Measurements from ENCODE around the gene GNG7.
"Not testable (repeated sequence)": the region's sequence is repeated elsewhere in the genome, so short reads cannot be mapped to it uniquely, and the experiment has no call there.

GNG7 gene

DNA sequence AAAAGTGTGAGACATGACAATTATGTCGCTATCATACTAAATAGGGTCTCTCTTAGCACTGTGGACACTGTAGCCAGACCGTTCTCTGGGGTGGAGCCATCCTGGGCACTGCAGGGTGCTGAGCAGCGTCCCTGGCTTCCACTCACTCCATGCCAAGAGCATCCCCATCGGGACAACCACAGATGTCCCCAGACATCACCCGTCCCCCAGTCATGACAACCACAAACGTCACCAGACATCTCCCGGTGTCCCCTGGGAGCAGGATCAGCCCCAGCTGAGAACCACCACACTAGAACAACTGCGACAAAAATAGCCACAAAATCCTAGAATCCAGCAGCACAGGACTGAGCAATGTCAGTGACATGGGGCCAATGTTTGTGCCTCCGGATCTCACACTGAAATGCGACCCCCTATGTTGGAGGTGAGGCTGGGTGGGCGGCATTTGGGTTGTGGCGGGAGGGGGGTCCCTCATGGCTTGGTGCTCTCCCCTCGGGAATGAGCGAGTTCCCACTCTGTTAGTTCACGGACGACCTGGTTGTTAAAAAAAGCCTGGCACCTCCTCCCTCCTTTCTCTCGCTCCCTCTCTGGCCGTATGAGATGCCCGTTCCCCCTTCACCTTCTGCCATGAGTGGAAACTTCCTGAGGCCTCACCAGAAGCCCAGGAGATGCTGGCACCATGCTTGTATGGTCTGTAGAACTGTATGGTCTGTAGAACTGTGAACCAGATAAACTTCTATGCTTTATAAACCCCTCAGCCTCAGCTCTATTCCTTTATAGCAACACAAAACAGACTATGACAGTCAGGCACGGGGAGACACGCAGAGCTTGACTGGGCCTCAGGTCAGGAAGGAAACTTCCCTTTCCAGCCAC is 132.7 kb downstream of the GNG7 start:
- peak overlapping the region; percentile 42 for H3K27ac Mint-ChIP-seq

DNA sequence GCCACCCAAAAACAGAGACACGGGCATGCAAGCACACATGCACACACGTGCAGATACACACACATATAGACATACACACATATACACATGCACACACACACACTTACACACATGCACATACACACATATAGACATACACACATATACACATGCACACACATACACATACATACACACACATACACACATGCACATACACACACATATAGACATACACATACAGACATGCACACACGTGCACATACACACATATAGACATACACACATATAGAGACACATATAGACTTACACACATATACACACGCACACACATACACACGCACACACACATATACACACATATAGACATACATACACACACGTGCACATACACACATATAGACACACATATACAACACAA is 134.5 kb downstream of the GNG7 start:
- H3K36me3 Mint-ChIP-seq (ENCODE audit: low read depth), result no peaks in the 10 kb centered on the region
- intact Hi-C loops (cut with micrococcal nuclease), result loop anchor here (1.0 kb wide), 1 partner anchor 13 kb away; no protein-coding TSS in a partner anchor
- H3K27ac Mint-ChIP-seq, result peak overlapping the region; percentile 78
- H3K27me3 Mint-ChIP-seq, result peaks cover 17% of the 10 kb centered on the region
- H3K9me3 Mint-ChIP-seq, result peaks cover 8% of the 10 kb centered on the region
- H3K4me3 Mint-ChIP-seq, result peak overlapping the region; percentile 36
- H3K4me1 Mint-ChIP-seq (ENCODE audit: low read depth), result peaks cover 24% of the 10 kb centered on the region

More for the DNA sequence above, 132.7 kb downstream of the GNG7 start:
- peaks cover 16% of the 10 kb centered on the region for H3K9me3 Mint-ChIP-seq
- no peaks in the 10 kb centered on the region for H3K36me3 Mint-ChIP-seq (ENCODE audit: low read depth)
- H3K27me3 Mint-ChIP-seq, result peaks cover 13% of the 10 kb centered on the region
- H3K4me3 Mint-ChIP-seq, result no peak overlapping the region
- peaks cover 29% of the 10 kb centered on the region for H3K4me1 Mint-ChIP-seq (ENCODE audit: low read depth)
- intact Hi-C loops (cut with micrococcal nuclease), result no loop called here

DNA sequence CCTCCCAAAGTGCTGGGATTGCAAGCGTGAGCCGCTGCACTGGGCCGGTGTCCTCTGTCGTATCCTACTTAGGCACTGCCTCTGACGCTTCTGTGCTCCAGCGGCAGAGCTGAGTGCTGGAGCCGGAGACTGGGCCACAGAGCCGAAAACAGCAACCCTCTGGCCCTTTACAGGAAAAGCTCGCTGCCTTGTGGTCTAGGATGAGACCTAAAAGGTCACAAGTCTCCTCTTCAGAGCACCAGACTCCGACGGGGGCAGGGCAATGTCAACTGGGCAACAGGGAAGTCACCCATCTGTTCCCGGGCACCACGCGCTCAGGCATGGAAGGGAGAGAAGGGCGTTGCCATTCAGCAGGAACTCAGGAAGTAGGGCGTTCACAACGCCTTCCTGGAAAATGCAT is 134.9 kb downstream of the GNG7 start:
- intact Hi-C loops (cut with micrococcal nuclease), result loop anchor here (1.0 kb wide), 1 partner anchor 12 kb away; no protein-coding TSS in a partner anchor
- peak overlapping the region; percentile 34 for H3K4me3 Mint-ChIP-seq
- peaks cover 8% of the 10 kb centered on the region for H3K9me3 Mint-ChIP-seq
- H3K27me3 Mint-ChIP-seq, result peaks cover 19% of the 10 kb centered on the region
- no peaks in the 10 kb centered on the region for H3K36me3 Mint-ChIP-seq (ENCODE audit: low read depth)
- H3K4me1 Mint-ChIP-seq (ENCODE audit: low read depth), result peaks cover 26% of the 10 kb centered on the region
- peak overlapping the region; percentile 78 for H3K27ac Mint-ChIP-seq

DNA sequence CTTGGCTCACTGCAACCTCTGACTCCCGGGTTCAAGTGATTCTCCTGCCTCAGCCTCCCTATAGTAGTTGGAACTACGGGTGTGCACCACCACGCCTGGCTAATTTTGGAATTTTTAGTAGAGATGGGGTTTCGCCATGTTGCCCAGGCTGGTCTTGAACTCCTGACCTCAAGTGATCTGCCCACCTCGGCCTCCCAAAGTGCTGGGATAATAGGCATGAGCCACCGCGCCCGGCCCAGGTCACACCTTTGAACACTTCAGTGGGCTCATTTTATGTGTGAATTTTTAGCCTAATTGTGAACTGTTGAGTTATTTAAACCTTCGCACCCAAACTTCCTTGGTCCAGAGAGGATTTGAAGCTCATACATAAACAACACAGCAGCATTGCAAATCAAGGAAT is 138.9 kb downstream of the GNG7 start:
- Mint-ChIP-seq H3K4me1 (ENCODE audit: low read depth) (peaks cover 36% of the 10 kb centered on the region), H3K27me3 (peaks cover 27% of the 10 kb centered on the region), H3K27ac (peak overlapping the region; percentile 41)
- intact Hi-C loops (cut with micrococcal nuclease); H3K36me3 Mint-ChIP-seq (ENCODE audit: low read depth); H3K4me3 Mint-ChIP-seq; H3K9me3 Mint-ChIP-seq: not testable (repeated sequence)

DNA sequence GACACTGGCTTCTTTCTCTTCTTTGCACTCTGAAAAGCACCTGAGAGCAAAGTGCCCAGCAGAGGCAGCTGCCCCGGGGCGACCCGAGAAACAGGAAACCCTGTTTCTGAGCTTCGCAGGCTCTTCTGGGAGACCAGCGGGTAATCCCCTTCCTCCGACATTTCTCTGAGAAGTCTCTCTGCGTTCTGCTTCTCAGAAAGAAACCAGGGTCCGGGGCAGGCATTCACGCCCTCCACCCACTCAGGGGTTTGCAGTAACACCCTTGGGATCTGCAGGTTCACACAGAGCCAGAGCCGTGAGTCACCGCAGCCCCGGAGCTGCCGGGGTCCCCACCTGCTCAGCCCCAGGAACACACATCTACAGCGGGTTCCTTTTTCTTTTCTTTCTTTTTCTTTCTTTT is 140.6 kb downstream of the GNG7 start:
- H3K9me3 Mint-ChIP-seq, result no peaks in the 10 kb centered on the region
- H3K27me3 Mint-ChIP-seq, result peaks cover 34% of the 10 kb centered on the region
- intact Hi-C loops (cut with micrococcal nuclease), result no loop called here
- peak overlapping the region; percentile 72 for H3K4me3 Mint-ChIP-seq
- H3K36me3 Mint-ChIP-seq (ENCODE audit: low read depth), result no peaks in the 10 kb centered on the region
- H3K4me1 Mint-ChIP-seq (ENCODE audit: low read depth), result peaks cover 28% of the 10 kb centered on the region
- peak overlapping the region; percentile 78 for H3K27ac Mint-ChIP-seq

DNA sequence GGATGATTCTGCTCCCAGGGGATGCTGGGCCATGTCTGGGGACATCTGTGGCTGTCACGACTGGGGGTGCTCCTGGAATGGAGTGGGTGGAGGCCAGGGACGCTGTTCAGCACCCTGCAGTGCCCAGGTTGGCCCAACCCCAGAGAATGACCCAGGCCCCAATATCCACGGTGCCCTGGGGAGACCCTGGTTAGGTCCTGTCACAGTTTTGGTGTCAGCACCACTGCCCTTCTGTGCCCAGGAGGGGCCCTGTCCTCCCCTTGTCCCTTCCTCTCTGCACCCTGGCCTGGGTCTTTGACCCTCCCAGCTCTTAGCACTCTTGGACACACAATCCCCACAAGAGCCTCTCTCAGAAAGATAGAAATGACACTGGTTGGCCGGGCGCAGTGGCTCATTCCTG is 141.3 kb downstream of the GNG7 start:
- Mint-ChIP-seq H3K4me1 (ENCODE audit: low read depth) (peaks cover 34% of the 10 kb centered on the region), H3K9me3 (no peaks in the 10 kb centered on the region), H3K36me3 (ENCODE audit: low read depth) (no peaks in the 10 kb centered on the region), H3K4me3 (no peak overlapping the region), H3K27ac (peak overlapping the region; percentile 78), H3K27me3 (peaks cover 39% of the 10 kb centered on the region)
- intact Hi-C loops (cut with micrococcal nuclease), result no loop called here

DNA sequence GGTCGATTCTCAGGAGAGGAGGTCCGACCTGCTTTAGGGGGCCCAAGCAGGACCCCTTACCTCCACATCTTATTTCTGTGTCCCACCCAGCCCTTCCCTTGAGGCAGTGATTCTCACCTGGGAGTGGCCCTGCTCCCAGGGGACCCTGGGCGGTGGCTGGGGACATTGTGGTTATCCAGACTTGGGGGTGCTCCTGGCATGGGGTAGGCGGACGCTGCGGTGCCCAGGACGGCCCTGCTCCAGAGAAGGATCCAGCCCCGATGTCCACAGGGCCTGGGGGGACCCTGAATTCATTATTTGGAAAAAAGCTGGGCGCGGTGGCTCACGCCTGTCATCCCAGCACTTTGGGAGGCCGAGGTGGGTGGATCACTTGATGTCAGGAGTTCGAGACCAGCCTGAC is 142.1 kb downstream of the GNG7 start:
- peaks cover 41% of the 10 kb centered on the region for H3K4me1 Mint-ChIP-seq (ENCODE audit: low read depth)
- peaks cover 41% of the 10 kb centered on the region for H3K27me3 Mint-ChIP-seq
- H3K9me3 Mint-ChIP-seq, result no peaks in the 10 kb centered on the region
- intact Hi-C loops (cut with micrococcal nuclease), result no loop called here
- no peaks in the 10 kb centered on the region for H3K36me3 Mint-ChIP-seq (ENCODE audit: low read depth)
- H3K4me3 Mint-ChIP-seq, result no peak overlapping the region
- peak overlapping the region; percentile 14 for H3K27ac Mint-ChIP-seq

DNA sequence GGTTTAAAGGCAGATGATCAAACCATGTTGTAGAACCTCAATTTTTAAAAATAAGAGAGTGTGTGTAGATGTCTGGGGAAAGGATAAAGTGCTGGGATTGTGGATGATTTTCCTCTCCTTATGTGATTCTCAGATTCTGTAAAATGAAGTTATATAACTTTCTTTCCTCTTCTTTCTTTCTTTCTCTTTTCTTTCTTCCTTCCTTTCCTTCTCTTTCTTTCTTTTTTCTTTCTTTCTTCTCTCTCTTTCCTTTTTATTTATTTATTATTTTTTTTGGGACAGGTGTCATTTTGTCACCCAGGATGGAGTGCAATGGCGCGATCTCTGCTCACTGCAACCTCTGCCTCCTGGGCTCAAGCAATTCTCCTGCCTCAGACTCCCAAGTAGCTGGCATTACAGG is 144.0 kb downstream of the GNG7 start:
- peaks cover 50% of the 10 kb centered on the region for H3K4me1 Mint-ChIP-seq (ENCODE audit: low read depth)

DNA sequence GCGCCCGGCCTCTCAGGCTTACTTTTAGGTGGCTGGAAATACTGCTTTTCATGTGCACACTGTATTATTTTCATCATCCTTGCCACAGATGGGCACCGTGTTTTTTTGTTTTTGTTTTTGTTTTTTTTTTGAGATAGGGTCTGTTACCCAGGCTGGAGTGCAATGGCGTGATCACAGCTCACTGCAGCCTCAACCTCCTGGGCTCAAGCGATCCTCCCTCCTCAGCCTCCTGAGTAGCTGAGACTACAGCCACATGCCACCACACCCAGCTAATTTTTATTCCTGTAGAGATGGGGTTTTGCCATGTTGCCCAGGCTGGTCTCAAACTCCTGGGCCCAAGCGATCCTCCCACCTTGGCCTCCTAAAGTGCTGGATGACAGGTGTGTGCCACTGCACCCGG is 144.4 kb downstream of the GNG7 start:
- H3K9me3 Mint-ChIP-seq; H3K36me3 Mint-ChIP-seq (ENCODE audit: low read depth); H3K27ac Mint-ChIP-seq; intact Hi-C loops (cut with micrococcal nuclease); H3K4me3 Mint-ChIP-seq: not testable (repeated sequence)
- Mint-ChIP-seq H3K4me1 (ENCODE audit: low read depth) (peaks cover 50% of the 10 kb centered on the region), H3K27me3 (peaks cover 34% of the 10 kb centered on the region)

More for the DNA sequence above, 144.0 kb downstream of the GNG7 start:
- Mint-ChIP-seq H3K27ac (no peak overlapping the region), H3K9me3 (no peaks in the 10 kb centered on the region), H3K4me3 (no peak overlapping the region), H3K36me3 (ENCODE audit: low read depth) (no peaks in the 10 kb centered on the region), H3K27me3 (peaks cover 36% of the 10 kb centered on the region)
- intact Hi-C loops (cut with micrococcal nuclease), result no loop called here

DNA sequence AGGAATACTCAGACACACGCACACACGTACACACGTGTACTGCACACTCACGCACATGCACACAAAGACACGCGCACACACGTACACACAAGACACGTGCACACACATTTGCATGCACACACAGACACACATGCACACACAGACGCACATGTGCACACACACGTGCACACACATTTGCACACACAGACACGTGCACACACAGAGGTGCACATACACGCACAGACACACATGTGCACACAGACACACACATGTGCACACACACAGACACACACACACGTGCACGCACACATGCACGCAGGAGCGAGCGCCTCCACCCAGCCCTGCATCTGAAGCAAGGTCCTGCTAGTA is 145.4 kb downstream of the GNG7 start:
- no peak overlapping the region for H3K4me3 Mint-ChIP-seq
- no peaks in the 10 kb centered on the region for H3K36me3 Mint-ChIP-seq (ENCODE audit: low read depth)
- peaks cover 53% of the 10 kb centered on the region for H3K4me1 Mint-ChIP-seq (ENCODE audit: low read depth)
- no peaks in the 10 kb centered on the region for H3K9me3 Mint-ChIP-seq
- peaks cover 23% of the 10 kb centered on the region for H3K27me3 Mint-ChIP-seq
- H3K27ac Mint-ChIP-seq, result no peak overlapping the region
- intact Hi-C loops (cut with micrococcal nuclease), result no loop called here

DNA sequence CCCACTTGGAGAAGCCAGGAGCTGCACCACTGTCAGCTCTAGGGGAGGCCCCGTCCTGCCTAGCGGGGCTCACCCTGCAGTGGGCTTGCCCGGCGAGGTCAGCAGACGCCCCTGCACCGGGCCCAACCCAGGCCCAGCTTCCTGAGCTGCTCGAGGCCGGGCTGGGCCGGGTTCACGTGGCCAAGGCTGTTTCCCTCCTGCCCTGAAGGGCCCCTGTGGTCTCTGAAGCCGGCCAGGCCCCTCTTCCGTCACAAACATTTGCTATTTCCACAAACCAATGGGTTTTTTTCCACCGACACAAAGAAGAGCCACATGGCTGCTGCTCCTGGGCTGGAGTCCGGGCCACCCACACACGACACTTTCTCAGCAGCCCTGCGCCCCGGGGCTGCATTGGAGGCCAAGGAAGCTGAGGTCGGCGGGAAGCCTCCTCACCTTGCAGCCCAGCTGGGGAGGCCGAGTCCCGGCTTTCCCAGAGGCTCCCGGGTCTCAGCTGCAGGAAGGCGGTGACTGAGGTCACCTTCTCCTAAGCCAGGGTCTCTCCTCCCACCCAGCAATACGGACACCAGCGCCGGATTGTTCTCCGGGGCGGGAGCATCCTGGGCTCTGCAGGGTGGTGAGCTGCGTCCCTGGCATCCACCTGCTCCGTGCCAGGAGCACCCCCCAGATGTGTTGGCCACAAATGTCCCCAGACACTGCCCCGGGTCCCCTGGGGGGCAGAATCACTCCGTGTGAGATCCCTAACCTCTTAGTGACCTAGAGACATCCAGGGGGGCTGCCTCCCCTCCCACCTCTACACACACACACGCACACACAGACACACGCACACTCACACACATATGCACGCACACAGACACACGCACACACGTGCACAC is 146.0 kb downstream of the GNG7 start:
- Mint-ChIP-seq H3K9me3 (no peaks in the 10 kb centered on the region), H3K4me3 (no peak overlapping the region), H3K27ac (peak overlapping the region; percentile 52), H3K36me3 (ENCODE audit: low read depth) (no peaks in the 10 kb centered on the region), H3K27me3 (peaks cover 19% of the 10 kb centered on the region), H3K4me1 (ENCODE audit: low read depth) (peaks cover 52% of the 10 kb centered on the region)
- intact Hi-C loops (cut with micrococcal nuclease), result no loop called here

DNA sequence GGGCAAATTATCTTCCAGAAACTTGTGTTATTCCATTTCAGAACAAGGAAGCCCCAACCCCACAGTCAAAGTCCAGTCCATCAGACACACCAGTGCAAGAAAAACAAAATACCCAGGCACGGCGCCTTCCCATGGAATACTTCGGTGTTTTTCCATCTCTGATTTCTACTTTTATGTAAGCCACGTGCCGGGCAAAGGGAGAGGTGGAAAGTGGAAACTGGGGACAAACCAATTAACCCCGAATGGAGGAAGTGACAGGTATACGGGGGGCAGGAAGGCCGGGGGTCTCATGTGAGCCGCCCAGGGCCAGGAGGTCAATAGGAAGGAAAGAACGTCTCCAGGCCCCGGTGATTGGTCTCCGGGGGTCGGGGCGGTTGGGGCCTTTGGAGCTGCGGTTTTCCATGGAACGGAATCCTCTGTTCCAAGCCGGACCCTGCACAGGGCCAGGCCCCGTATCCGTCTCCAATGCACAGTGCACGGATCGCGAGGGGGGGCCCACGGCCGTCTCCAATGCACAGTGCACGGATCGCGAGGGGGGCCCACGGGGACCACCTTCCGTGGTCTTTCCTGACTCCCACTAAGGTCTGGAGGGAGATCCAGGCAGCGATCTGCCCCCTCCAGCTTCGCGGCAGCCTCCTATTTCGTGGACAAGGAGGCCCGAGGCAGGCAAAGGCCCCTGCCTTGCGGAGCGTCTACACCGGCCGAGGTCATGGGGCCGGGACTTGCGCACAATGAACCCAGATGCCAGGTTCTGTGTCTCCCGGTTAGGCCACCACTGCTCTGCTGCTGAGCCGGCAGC is 146.9 kb downstream of the GNG7 start:
- Mint-ChIP-seq H3K4me1 (ENCODE audit: low read depth) (peaks cover 53% of the 10 kb centered on the region), H3K4me3 (no peak overlapping the region), H3K27me3 (peaks cover 15% of the 10 kb centered on the region), H3K36me3 (ENCODE audit: low read depth) (no peaks in the 10 kb centered on the region), H3K9me3 (no peaks in the 10 kb centered on the region), H3K27ac (peak overlapping the region; percentile 67)
- intact Hi-C loops (cut with micrococcal nuclease), result loop anchor here (1.0 kb wide), 1 partner anchor 12 kb away; no protein-coding TSS in a partner anchor

DNA sequence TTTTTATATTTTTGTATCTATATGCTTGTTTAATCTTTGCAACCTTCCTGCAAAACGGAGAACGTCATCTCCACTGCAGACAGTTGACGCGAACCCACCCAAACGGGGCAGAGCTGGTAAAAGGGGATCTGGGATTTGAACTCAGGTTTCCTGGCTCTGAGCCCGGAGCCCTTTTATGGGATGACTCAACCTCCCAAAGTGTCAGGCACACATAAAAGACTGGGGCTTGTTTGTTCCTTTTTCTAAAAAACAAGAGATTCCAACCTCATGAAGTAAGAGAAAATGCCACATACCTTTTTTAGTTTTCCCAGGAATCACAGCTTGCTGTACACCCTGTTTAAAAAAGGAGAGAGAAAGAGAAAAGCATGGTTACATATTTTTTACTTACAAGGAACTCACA is 147.6 kb downstream of the GNG7 start:
- intact Hi-C loops (cut with micrococcal nuclease), result loop anchor here (1.0 kb wide), 1 partner anchor 12 kb away; no protein-coding TSS in a partner anchor
- H3K27ac Mint-ChIP-seq, result peak overlapping the region; percentile 67
- H3K4me3 Mint-ChIP-seq, result peak overlapping the region; percentile 14
- peaks cover 15% of the 10 kb centered on the region for H3K27me3 Mint-ChIP-seq
- H3K36me3 Mint-ChIP-seq (ENCODE audit: low read depth), result no peaks in the 10 kb centered on the region
- no peaks in the 10 kb centered on the region for H3K9me3 Mint-ChIP-seq
- peaks cover 61% of the 10 kb centered on the region for H3K4me1 Mint-ChIP-seq (ENCODE audit: low read depth)

Measured in dendritic cell treated with granulocyte-macrophage colony-stimulating factor and Interleukin-4, amounts not matched to agents 40 ng/mL and 50 ng/mL, for 4 days (primary cell).